K562 (cell line): ENCODE measurements around the gene IL15. TPM values are rescaled to one million over a fixed set of nuclear protein-coding genes. Genes with fewer than 3 reads are reported as not detected.

ENCODE experiments used
- ATAC-seq: fragments of 200-7000 bp; cut with Tn5 transposase; 3 replicates; pipeline ENCODE4 v1.9.1; 2020; ENCODE audit warnings: moderate library complexity
- BruUV-seq: library from RNA; stranded (reverse); fragments of 400-500 nt; replicated peaks from 2 replicates; lab custom pipeline; 2021; lab: Mats Ljungman, UMichigan
- CTCF ChIA-PET: fragments of 300-600 bp; formaldehyde crosslinking; extraction: SDS; loops from one replicate; lab custom pipeline; 2021; ENCODE audit warnings: low intra/inter-chr PET ratio; lab: Yijun Ruan, JAX
- POLR2A ChIA-PET: fragments of 300-600, 350-650 bp; sonication (Branson Sonifier 250); formaldehyde crosslinking; extraction: SDS; loops from one replicate; lab custom pipeline; 2021; ENCODE audit warnings: antibody characterized with exemption, inconsistent platforms; lab: Yijun Ruan, JAX
- DNase-seq, 4 experiments: peaks; one replicate each; pipeline versions ENCODE4 v3.0.0 to v3.0.0-alpha.2; 2011 to 2018; ENCODE audit warnings: low spot score in 3 of 4, mixed read lengths in 3 of 4; ENCODE audit errors: extremely low read depth in 1 of 4
- FAIRE-seq: peaks from 2 replicates; lab custom pipeline; 2011; peaks lifted over from hg19 to GRCh38; lab: Jason Lieb, UNC
- H2AFZ ChIP-seq: 2 replicates; pipeline ENCODE4 v1.6.0; 2011; ENCODE audit warnings: low read depth, low read length, control low read depth, inconsistent platforms
- H3K27ac ChIP-seq: fragments of 200-600 bp; 3 replicates; pipeline ENCODE4 v1.8.0; 2011; ENCODE audit warnings: low read depth, mild to moderate bottlenecking, control low read depth, inconsistent platforms, low read length, moderate library complexity, mixed read lengths; ENCODE audit errors: extremely low read depth
- H3K27me3 ChIP-seq, 2 experiments: fragments of 300-600 bp in 1 of 2; 2 replicates in 1 of 2; 3 replicates in 1 of 2; pipeline versions ENCODE4 v1.6.0 to v1.8.0; 2011; ENCODE audit warnings: inconsistent platforms in 2 of 2, low read length in 2 of 2, mild to moderate bottlenecking in 1 of 2, mixed read lengths in 1 of 2, moderate library complexity in 1 of 2; ENCODE audit not compliant: control insufficient read depth in 2 of 2, insufficient read depth in 2 of 2
- H3K36me3 ChIP-seq: fragments of 300-600 bp; 3 replicates; pipeline ENCODE4 v1.8.0; 2011; ENCODE audit warnings: mild to moderate bottlenecking, low read length, inconsistent platforms; ENCODE audit not compliant: control insufficient read depth, insufficient read depth
- H3K4me1 ChIP-seq, 2 experiments: fragments of 200-600 bp in 1 of 2; replicated peaks in 1 of 2; 2 replicates in 1 of 2; 3 replicates in 1 of 2; pipeline versions ENCODE4 v1.5.1 to v1.8.0; 2011; ENCODE audit warnings: inconsistent platforms in 2 of 2, low read length in 2 of 2, mild to moderate bottlenecking in 1 of 2, mixed read lengths in 1 of 2, moderate library complexity in 1 of 2; ENCODE audit not compliant: control insufficient read depth in 2 of 2, insufficient read depth in 2 of 2
- H3K4me2 ChIP-seq: 2 replicates; pipeline ENCODE4 v1.6.1; 2011; ENCODE audit warnings: low read length, control low read depth, inconsistent platforms, mixed read lengths; ENCODE audit not compliant: insufficient read depth
- H3K4me3 ChIP-seq: fragments of 200-600 bp; sonication (generic), shearing (Covaris generic); 2 replicates; pipeline ENCODE4 v1.5.1; 2016; ENCODE audit warnings: control low read depth, inconsistent platforms
- H3K79me2 ChIP-seq: fragments of 200-600 bp; 3 replicates; pipeline ENCODE4 v1.8.0; 2011; ENCODE audit warnings: low read length, inconsistent platforms; ENCODE audit not compliant: control insufficient read depth, insufficient read depth
- H3K9ac ChIP-seq, 2 experiments: 2 replicates each; pipeline versions ENCODE4 v1.6.0 to v1.6.1; 2011; ENCODE audit warnings: low read depth in 2 of 2, low read length in 2 of 2, control low read depth in 1 of 2, inconsistent platforms in 1 of 2, mild to moderate bottlenecking in 1 of 2, mixed read lengths in 1 of 2; ENCODE audit not compliant: insufficient read depth in 1 of 2
- H3K9me1 ChIP-seq: one replicate; pipeline ENCODE4 v1.6.0; 2011; ENCODE audit warnings: inconsistent platforms, mild to moderate bottlenecking, low read length, moderate library complexity; ENCODE audit not compliant: control insufficient read depth, insufficient read depth
- H3K9me3 ChIP-seq: replicated peaks from 2 replicates; pipeline ENCODE4 v1.5.1; 2011; ENCODE audit warnings: low read depth, low read length, inconsistent platforms; ENCODE audit not compliant: control insufficient read depth, insufficient read depth
- H4K20me1 ChIP-seq: replicated peaks from 2 replicates; pipeline ENCODE4 v1.6.1; 2011; ENCODE audit warnings: low read length, inconsistent platforms, mixed read lengths; ENCODE audit not compliant: control insufficient read depth, insufficient read depth
- HDAC6 ChIP-seq: IDR thresholded peaks from 2 replicates; pipeline ENCODE4 v1.6.1; 2012; ENCODE audit warnings: low read depth, mild to moderate bottlenecking, control low read depth, inconsistent platforms, low read length, moderate library complexity
- HNRNPUL1 ChIP-seq: fragments of 200-400 bp; formaldehyde crosslinking; IDR thresholded peaks from 2 replicates; pipeline ENCODE4 v1.6.1; 2017; ENCODE audit warnings: low read length
- KAT7 ChIP-seq: sonication (generic); formaldehyde crosslinking; IDR thresholded peaks from 2 replicates; pipeline ENCODE4 v1.8.0; 2022; ENCODE audit warnings: missing genetic modification reagents, mild to moderate bottlenecking, borderline replicate concordance
- SP2 ChIP-seq: IDR thresholded peaks from 2 replicates; pipeline ENCODE4 v1.6.1; 2011; ENCODE audit warnings: mild to moderate bottlenecking, low read depth, low read length, moderate library complexity; ENCODE audit not compliant: poor library complexity, severe bottlenecking; ENCODE audit errors: extremely low read depth
- WGBS: fragments of 100-300 bp; shearing (Covaris generic); methylation state at CpG from one replicate; pipeline ENCODE4 v1.1.6; 2016; ENCODE audit warnings: low coverage, mixed read lengths; ENCODE audit not compliant: insufficient coverage; ENCODE audit errors: missing lambda C conversion rate; 5-methylcytosine and 5-hydroxymethylcytosine counted together
- in situ Hi-C: fragments of 300-500 bp; cut with MboI; formaldehyde crosslinking; loops from 4 replicates; pipeline ENCODE4 v1.15.0; 2018; ENCODE audit warnings: inconsistent platforms, mixed read lengths
- intact Hi-C: fragments of 100-400 bp; cut with micrococcal nuclease; formaldehyde crosslinking; loops from 2 replicates; pipeline ENCODE4 v1.14.2; 2022
- polyA plus RNA-seq, 8 experiments: library from polyadenylated mRNA; depleted of rRNA in 4 of 8; stranded (reverse) in 5 of 8; unstranded in 3 of 8; fragments of >200 nt; fragmentation: Nextera tagmentation in 2 of 8; fragmentation: Illumina TruSeq in 1 of 8; extraction: Ambion mirVana in 2 of 8; extraction: Trizol in 1 of 8; gene quantifications; 2 replicates each; pipeline versions ENCODE4 v1.2.1 to v1.2.3, GENCODE V29; 2011 to 2014; ENCODE audit warnings: inconsistent platforms in 1 of 8, missing spikeins in 1 of 8
- total RNA-seq, 7 experiments: library from RNA; depleted of rRNA in 6 of 7; stranded (reverse); fragments of >200 nt in 6 of 7; fragmentation: Illumina TruSeq in 2 of 7; extraction: Trizol in 2 of 7; gene quantifications; 2 replicates each; pipeline versions ENCODE4 v1.2.1 to v1.2.3, GENCODE V29; 2011 to 2021; ENCODE audit warnings: low replicate concordance in 1 of 7
- TF ChIP-seq, protein P1 (sequence below): fragments of 250-450 bp; sonication (Bioruptor Pico); IDR thresholded peaks from 2 replicates; pipeline ENCODE4 v1.4.0; 2020; ENCODE audit warnings: mild to moderate bottlenecking, moderate library complexity, borderline replicate concordance

IL15 gene
- total and polyA plus RNA-seq, 9 of the 15 experiments (the other 6 are each of a cell fraction or from before 2014, with no cell fraction given) = 0.13 to 0.50 (median 0.34) TPM

GRCh38 chr4:141605425-141605856 is 30.9 kb upstream of the IL15 start:
- CTCF ChIA-PET = no interaction called here
- Histone ChIP-seq H3K4me3 (no peak overlapping the region), H3K4me1 (no peaks in the 10 kb centered on the region), H3K27ac (no peak overlapping the region), H3K4me2 (no peak overlapping the region), H3K27me3 (no peaks in the 10 kb centered on the region), H2AFZ (no peak overlapping the region), H3K9me3 (no peaks in the 10 kb centered on the region), H3K9me1 (no peaks in the 10 kb centered on the region), H3K79me2 (no peaks in the 10 kb centered on the region), H3K36me3 (no peaks in the 10 kb centered on the region), H4K20me1 (no peaks in the 10 kb centered on the region), H3K9ac (no peak overlapping the region)
- BruUV-seq = no TSS peak
- intact Hi-C loops = no loop called here
- TF ChIP-seq KAT7 (CRISPR knock-in tag) (no peak), HNRNPUL1 (no peak), SP2 (no peak), HDAC6 (no peak)
- TF ChIP-seq, protein P1, sequence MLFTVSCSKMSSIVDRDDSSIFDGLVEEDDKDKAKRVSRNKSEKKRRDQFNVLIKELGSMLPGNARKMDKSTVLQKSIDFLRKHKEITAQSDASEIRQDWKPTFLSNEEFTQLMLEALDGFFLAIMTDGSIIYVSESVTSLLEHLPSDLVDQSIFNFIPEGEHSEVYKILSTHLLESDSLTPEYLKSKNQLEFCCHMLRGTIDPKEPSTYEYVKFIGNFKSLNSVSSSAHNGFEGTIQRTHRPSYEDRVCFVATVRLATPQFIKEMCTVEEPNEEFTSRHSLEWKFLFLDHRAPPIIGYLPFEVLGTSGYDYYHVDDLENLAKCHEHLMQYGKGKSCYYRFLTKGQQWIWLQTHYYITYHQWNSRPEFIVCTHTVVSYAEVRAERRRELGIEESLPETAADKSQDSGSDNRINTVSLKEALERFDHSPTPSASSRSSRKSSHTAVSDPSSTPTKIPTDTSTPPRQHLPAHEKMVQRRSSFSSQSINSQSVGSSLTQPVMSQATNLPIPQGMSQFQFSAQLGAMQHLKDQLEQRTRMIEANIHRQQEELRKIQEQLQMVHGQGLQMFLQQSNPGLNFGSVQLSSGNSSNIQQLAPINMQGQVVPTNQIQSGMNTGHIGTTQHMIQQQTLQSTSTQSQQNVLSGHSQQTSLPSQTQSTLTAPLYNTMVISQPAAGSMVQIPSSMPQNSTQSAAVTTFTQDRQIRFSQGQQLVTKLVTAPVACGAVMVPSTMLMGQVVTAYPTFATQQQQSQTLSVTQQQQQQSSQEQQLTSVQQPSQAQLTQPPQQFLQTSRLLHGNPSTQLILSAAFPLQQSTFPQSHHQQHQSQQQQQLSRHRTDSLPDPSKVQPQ (CRISPR knock-in tag) = no peak
- POLR2A ChIA-PET = no interaction called here
- ATAC-seq = no peak
- DNase-seq = no peak
- in situ Hi-C loops = no loop called here
- 4% methylated on average over 15 of the region's 18 CpGs for WGBS
- no peak for FAIRE-seq
